GM23248 (cell line): ENCODE measurements around the gene MYBPH. TPM values are rescaled to one million over a fixed set of nuclear protein-coding genes. Genes with fewer than 3 reads are reported as not detected.

ENCODE experiments used
- DNase-seq: peaks from one replicate; pipeline ENCODE4 v3.0.0-alpha.2; 2015
- H2AFZ ChIP-seq: fragments of 200-600 bp; sonication (generic); 2 replicates; pipeline ENCODE4 v1.6.1; 2016; ENCODE audit warnings: antibody characterized with exemption
- H3F3A ChIP-seq: fragments of 200-600 bp; sonication (generic); 2 replicates; pipeline ENCODE4 v1.6.1; 2016; ENCODE audit warnings: mild to moderate bottlenecking, antibody characterized with exemption, mixed run types; ENCODE audit not compliant: insufficient read depth
- H3K27ac ChIP-seq: fragments of 200-600 bp; sonication (generic); 2 replicates; pipeline ENCODE4 v1.5.1; 2016; ENCODE audit warnings: mild to moderate bottlenecking
- H3K27me3 ChIP-seq: fragments of 200-600 bp; sonication (generic); replicated peaks from 2 replicates; pipeline ENCODE4 v1.6.1; 2016; ENCODE audit warnings: mild to moderate bottlenecking; ENCODE audit not compliant: insufficient read depth
- H3K36me3 ChIP-seq: fragments of 200-600 bp; sonication (generic); 2 replicates; pipeline ENCODE4 v1.6.1; 2016; ENCODE audit warnings: low read depth, mild to moderate bottlenecking
- H3K4me1 ChIP-seq: fragments of 200-600 bp; sonication (generic); 2 replicates; pipeline ENCODE4 v1.6.1; 2016; ENCODE audit warnings: mild to moderate bottlenecking; ENCODE audit not compliant: insufficient read depth
- H3K4me2 ChIP-seq: fragments of 200-600 bp; sonication (generic); one replicate; pipeline ENCODE4 v1.6.1; 2016; ENCODE audit warnings: mild to moderate bottlenecking; ENCODE audit not compliant: unreplicated experiment
- H3K4me3 ChIP-seq: fragments of 200-600 bp; sonication (generic); 2 replicates; pipeline ENCODE4 v1.5.1; 2016; ENCODE audit warnings: mild to moderate bottlenecking
- H3K79me2 ChIP-seq: fragments of 200-600 bp; sonication (generic); 2 replicates; pipeline ENCODE4 v1.6.1; 2016; ENCODE audit warnings: mild to moderate bottlenecking; ENCODE audit not compliant: insufficient read depth
- H3K9ac ChIP-seq: fragments of 200-600 bp; sonication (generic); 2 replicates; pipeline ENCODE4 v1.6.1; 2016; ENCODE audit warnings: mild to moderate bottlenecking
- H3K9me2 ChIP-seq: fragments of 200-600 bp; sonication (generic); 2 replicates; pipeline ENCODE4 v1.6.1; 2016; ENCODE audit warnings: mixed run types, mild to moderate bottlenecking, moderate library complexity; ENCODE audit not compliant: insufficient read depth
- H3K9me3 ChIP-seq: fragments of 200-600 bp; sonication (generic); one replicate; pipeline ENCODE4 v1.6.1; 2017; ENCODE audit warnings: low read depth
- H4K20me1 ChIP-seq: fragments of 200-600 bp; sonication (generic); 2 replicates; pipeline ENCODE4 v1.6.0; 2016; ENCODE audit not compliant: insufficient read depth
- EZH2 ChIP-seq: fragments of 200-600 bp; sonication (generic); IDR thresholded peaks from 2 replicates; pipeline ENCODE4 v1.6.1; 2018; ENCODE audit warnings: antibody characterized with exemption, mild to moderate bottlenecking; ENCODE audit not compliant: insufficient read depth, poor library complexity, severe bottlenecking
- EZH2phosphoT487 ChIP-seq: fragments of 200-600 bp; sonication (generic); IDR thresholded peaks from 2 replicates; pipeline ENCODE4 v1.6.1; 2018; ENCODE audit warnings: antibody characterized with exemption, moderate library complexity, mild to moderate bottlenecking, low read depth; ENCODE audit not compliant: insufficient read depth
- WGBS, 2 experiments: methylation state at CpG; one replicate each; pipeline ENCODE4 v1.1.6; 2015 to 2017; ENCODE audit warnings: low lambda C conversion rate in 2 of 2, low coverage in 1 of 2; ENCODE audit errors: missing lambda C conversion rate in 2 of 2; 5-methylcytosine and 5-hydroxymethylcytosine counted together
- in situ Hi-C: fragments of 300-500 bp; cut with MboI; formaldehyde crosslinking; loops from 2 replicates; pipeline ENCODE4 v1.15.0; 2020
- polyA plus RNA-seq: library from polyadenylated mRNA; unstranded; fragments of >200 nt; fragmentation: Nextera tagmentation; extraction: Ambion mirVana; gene quantifications from 2 replicates; pipeline ENCODE4 v1.2.1, GENCODE V29; 2016
- total RNA-seq: library from RNA; depleted of rRNA; stranded (reverse); fragments of >200 nt; shearing (Covaris generic); gene quantifications from 2 replicates; pipeline ENCODE4 v1.2.3, GENCODE V29; 2014

The MYBPH gene
- total and polyA plus RNA-seq, 2 experiments from 2014 or later, result 0.11 to 0.34 TPM

- DNase-seq, result no peak
- in situ Hi-C loops, result no loop called here
Observed at GRCh38 chr1:203142684-203143408, 32.8 kb downstream of the MYBPH start.

GRCh38 chr1:203142124-203142523 lies 33.5 kb downstream of the MYBPH start:
- Histone ChIP-seq H3F3A (peaks cover 3% of the 10 kb centered on the region; the same call in 1 of the 2 replicates), H3K27me3 (no peaks in the 10 kb centered on the region)
- TF ChIP-seq EZH2 (no peak), EZH2phosphoT487 (no peak)

More at GRCh38 chr1:203142684-203143408, 32.8 kb downstream of the MYBPH start:
- Histone ChIP-seq H3K9me2 (no peaks in the 10 kb centered on the region), H3F3A (peaks cover 3% of the 10 kb centered on the region; the same call in 1 of the 2 replicates), H3K27ac (no peak overlapping the region), H3K4me1 (peaks cover 11% of the 10 kb centered on the region; the same call in 1 of the 2 replicates), H2AFZ (no peak overlapping the region), H3K9ac (no peak overlapping the region), H3K27me3 (no peaks in the 10 kb centered on the region), H3K79me2 (no peaks in the 10 kb centered on the region), H3K9me3 (no peaks in the 10 kb centered on the region), H3K4me3 (no peak overlapping the region), H3K4me2 (no peak overlapping the region), H4K20me1 (no peaks in the 10 kb centered on the region), H3K36me3 (no peaks in the 10 kb centered on the region)
- no peak for TF ChIP-seq EZH2phosphoT487
- no peak for TF ChIP-seq EZH2
- WGBS, 2 experiments, result 84 to 86% methylated on average over 4 to 5 of the region's 5 CpGs

GRCh38 chr1:203140743-203141520 lies 34.7 kb downstream of the MYBPH start:
- TF ChIP-seq EZH2 (no peak), EZH2phosphoT487 (no peak)
- Histone ChIP-seq H3K9ac (no peak overlapping the region), H3K79me2 (no peaks in the 10 kb centered on the region), H4K20me1 (no peaks in the 10 kb centered on the region), H3K27me3 (no peaks in the 10 kb centered on the region), H3K9me3 (no peaks in the 10 kb centered on the region), H2AFZ (no peak overlapping the region), H3K4me2 (no peak overlapping the region), H3K36me3 (no peaks in the 10 kb centered on the region), H3F3A (peaks cover 3% of the 10 kb centered on the region; the same call in 1 of the 2 replicates), H3K9me2 (no peaks in the 10 kb centered on the region), H3K27ac (no peak overlapping the region), H3K4me1 (peaks cover 11% of the 10 kb centered on the region; the same call in 1 of the 2 replicates), H3K4me3 (no peak overlapping the region)
- no peak for DNase-seq
- 63 to 71% methylated on average over 3 to 5 of the region's 5 CpGs for WGBS, 2 experiments
- in situ Hi-C loops, result no loop called here

More at GRCh38 chr1:203142124-203142523, 33.5 kb downstream of the MYBPH start:
- 81 to 88% methylated on average over 6 of the region's 6 CpGs for WGBS, 2 experiments
- no peak for DNase-seq
- Histone ChIP-seq H3K36me3 (no peaks in the 10 kb centered on the region), H3K9me3 (no peaks in the 10 kb centered on the region), H2AFZ (no peak overlapping the region), H4K20me1 (no peaks in the 10 kb centered on the region), H3K79me2 (no peaks in the 10 kb centered on the region), H3K9me2 (no peaks in the 10 kb centered on the region), H3K4me1 (peaks cover 11% of the 10 kb centered on the region; the same call in 1 of the 2 replicates), H3K27ac (no peak overlapping the region), H3K4me2 (no peak overlapping the region), H3K4me3 (no peak overlapping the region), H3K9ac (no peak overlapping the region)
- in situ Hi-C loops, result no loop called here

DNA sequence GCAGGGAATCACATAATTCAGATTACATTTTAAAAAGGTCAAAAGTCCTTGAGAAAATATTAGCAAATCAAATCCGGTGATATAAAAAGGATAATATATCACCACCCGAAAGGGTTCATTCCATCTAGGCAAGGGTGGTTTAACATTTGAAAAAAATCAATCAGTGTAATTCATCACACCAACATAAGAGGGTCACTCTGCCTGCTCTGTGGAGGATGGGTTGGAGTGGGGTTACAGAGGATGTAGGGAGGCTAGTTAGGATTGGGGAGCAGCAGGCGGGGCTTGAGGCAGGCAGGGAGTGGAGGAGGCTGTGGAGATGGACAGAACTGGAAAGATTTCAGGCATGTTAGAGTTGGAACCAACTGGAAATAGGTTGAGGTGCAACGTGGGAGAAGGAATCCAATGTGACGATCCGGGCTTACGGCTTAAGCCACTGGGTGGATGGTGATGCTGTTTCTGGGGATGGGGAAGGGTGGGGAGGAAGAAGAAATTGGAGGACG lies 35.6 kb downstream of the MYBPH start:
- H3K79me2 ChIP-seq, result no peaks in the 10 kb centered on the region
- in situ Hi-C loops, result no loop called here
- 79 to 81% methylated on average over 8 of the region's 8 CpGs for WGBS, 2 experiments

More for the DNA sequence above, 35.6 kb downstream of the MYBPH start:
- peaks cover 6% of the 10 kb centered on the region; the same call in 1 of the 2 replicates for H3K4me1 ChIP-seq
- no peak overlapping the region for H3K4me3 ChIP-seq
- TF ChIP-seq EZH2phosphoT487 (no peak), EZH2 (no peak)
- peaks cover 3% of the 10 kb centered on the region; the same call in 1 of the 2 replicates for H3F3A ChIP-seq
- H3K9ac ChIP-seq, result no peak overlapping the region
- no peaks in the 10 kb centered on the region for H4K20me1 ChIP-seq
- no peaks in the 10 kb centered on the region for H3K36me3 ChIP-seq
- no peak overlapping the region for H3K27ac ChIP-seq
- no peaks in the 10 kb centered on the region for H3K9me2 ChIP-seq
- H3K9me3 ChIP-seq, result no peaks in the 10 kb centered on the region
- H3K27me3 ChIP-seq, result no peaks in the 10 kb centered on the region
- H3K4me2 ChIP-seq, result no peak overlapping the region
- no peak for DNase-seq
- no peak overlapping the region for H2AFZ ChIP-seq
